ENCODE data around the gene UAP1L1.
A peak's percentile ranks its signal among the peaks of the same experiment; 100 is the strongest.

Gene UAP1L1

DNA sequence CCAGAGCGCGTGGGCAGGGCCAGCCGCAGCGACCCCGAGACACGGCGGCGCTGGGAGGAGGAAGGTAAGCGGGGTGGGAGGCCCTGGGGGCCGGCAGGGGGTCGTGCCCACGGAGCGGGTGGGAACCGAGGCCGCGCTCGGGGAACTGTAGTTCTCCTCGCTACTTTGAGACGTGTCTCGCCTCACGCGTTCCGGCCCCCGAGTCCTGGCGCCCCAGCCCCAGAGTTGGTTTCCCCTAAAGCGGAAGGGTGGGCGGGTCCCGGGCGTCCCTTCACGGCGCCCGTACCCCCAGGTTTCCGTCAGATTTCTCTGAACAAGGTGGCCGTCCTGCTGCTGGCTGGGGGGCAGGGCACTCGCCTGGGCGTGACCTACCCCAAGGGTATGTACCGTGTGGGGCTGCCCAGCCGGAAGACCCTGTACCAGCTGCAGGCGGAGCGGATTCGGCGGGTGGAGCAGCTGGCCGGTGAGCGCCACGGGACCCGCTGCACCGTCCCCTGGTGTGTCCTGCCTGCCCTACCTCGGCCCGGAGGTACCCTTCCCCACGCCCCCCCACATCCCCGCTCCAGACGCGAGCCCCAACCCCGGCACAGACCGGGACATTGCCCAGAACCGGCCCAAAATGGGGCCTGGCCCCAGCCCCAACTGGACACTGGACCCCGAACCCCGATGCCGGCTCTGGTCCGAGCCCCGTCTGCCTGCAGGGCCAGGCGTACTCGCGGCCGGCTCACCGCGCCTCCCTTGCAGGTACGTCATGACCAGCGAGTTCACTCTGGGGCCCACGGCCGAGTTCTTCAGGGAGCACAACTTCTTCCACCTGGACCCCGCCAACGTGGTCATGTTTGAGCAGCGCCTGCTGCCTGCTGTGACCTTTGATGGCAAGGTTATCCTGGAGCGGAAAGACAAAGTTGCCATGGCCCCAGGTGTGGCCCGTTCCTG is 709 bp downstream of the UAP1L1 start:
- DNase-seq, result peak; percentile 56

- DNase-seq, result no peak
Observed at GRCh38 chr9:137078701-137079400, 1.5 kb downstream of the UAP1L1 start.

GRCh38 chr9:137079401-137079787 is 2.1 kb downstream of the UAP1L1 start:
- DNase-seq, result no peak

- no peak for DNase-seq
Observed at GRCh38 chr9:137080260-137081122, 3.2 kb downstream of the UAP1L1 start.

DNA sequence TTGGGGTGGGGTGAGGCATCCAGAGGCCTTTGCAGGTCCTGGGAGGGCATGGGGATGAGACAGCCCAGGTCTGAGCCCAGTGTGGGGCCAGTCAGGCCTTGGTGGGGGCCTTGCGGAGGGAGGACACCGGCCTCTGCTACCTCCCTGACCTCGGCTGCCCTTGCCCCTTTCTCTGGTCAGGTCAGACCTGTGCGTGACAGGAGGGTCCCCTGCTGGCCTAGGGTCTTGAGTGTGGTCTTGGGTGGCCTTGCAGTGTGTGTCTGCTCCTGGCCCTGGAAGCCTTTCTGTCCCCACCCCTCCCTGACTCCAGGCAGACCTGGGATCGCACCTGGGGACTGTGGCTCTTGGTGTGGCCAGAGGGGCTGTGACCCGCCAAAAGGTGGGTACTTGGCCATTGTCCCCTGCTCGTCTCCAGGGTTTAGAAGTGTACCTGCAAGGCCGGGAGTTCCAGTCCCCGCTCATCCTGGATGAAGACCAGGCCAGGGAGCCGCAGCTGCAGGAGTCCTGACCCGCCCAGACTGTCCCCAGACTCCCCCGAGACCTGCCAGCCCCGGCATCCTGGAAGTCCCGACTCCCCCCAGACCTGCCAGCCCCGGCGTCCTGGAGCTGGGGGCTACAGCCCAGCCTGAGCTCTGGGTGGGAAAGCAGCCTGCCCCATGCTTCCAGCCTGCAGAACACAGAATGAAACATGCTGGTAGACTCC is 5.1 kb downstream of the UAP1L1 start:
- DNase-seq, result no peak

DNA sequence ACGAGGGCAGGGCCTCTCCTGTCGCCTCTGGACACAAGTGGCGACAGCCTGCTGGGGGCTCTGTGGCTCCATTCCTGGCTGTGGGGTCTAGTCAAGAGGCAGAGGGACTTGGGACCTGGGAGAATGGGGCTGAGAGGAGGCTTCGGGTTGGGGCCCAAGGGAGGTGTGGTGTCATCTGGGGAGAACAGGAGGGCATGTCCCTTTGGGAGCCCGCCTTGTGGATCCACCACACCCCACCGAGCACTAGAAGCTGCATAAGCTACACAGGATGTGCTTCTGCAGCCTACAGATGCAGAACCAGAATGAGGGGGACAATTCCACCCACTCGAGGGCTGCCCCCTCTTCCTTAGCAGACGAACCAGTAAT is 5.6 kb downstream of the UAP1L1 start:
- no peak for DNase-seq

DNA sequence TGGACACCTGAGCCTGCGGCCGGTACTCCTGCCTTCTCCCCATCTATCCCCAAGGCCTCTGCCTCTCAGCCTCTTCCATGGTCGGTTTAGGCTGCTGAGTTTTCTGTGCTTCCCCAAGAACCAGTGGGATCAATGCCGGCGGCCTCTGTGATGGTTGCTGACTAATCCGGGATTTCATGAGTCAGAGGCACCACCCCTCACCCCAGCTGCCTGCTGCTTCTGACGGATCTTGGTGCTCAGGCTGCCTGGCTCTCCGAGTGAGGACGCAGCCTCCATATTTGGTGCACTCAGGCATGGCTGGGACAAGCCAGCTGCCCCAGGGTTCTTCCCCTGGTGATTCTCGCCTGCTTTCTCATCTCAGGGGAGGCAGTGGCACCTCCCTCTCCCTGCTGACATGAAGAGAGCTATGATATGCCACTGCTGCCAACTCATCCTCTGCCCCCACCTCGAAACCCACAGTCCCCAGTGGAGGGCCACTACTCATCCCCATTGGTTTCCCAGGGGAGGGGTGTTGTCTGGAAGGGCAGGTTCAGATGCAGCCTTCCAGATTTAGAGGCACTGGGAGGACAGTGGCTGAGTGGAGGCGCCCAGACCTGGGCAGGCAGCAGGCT is 6.2 kb downstream of the UAP1L1 start:
- DNase-seq, result peak; percentile 32

- no peak for DNase-seq
Observed at GRCh38 chr9:137084526-137084925, 7.2 kb downstream of the UAP1L1 start.

GRCh38 chr9:137085920-137086530 is 8.7 kb downstream of the UAP1L1 start:
- DNase-seq, result peak; percentile 53

- peak; percentile 100 for DNase-seq
Observed at GRCh38 chr9:137086531-137087408, 9.5 kb downstream of the UAP1L1 start, which contains the start of gene MAN1B1. Gene MAN1B1 (plus strand): TSS chr9:137086985. CDS start chr9:137087000, 15 bp downstream.

DNA sequence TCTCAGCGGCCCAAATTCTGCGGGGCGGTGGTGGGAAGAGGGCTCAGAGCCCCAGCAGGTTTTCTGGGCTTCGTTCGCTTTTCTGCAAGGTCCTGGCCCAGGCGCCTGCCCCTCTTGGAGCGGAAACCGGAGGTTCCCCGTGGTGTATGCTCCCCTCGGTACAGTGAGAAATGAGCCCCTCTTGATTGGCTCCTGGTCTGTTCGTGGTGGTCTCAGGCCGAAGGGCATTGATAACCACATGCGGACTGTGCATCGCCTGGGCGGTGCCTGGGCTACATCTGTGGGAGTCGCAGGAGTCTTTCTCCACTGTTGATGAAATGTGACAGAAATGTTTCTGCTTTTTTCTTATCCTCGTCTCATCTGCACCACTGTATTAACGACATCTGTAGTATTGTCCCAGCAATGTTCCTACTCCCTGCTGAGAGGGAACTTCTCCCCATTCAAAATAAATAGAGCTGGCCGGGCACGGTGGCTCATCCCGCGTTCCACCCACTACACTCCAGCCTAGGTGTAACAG is 10.2 kb downstream of the UAP1L1 start:
- DNase-seq, result peak; percentile 36

GRCh38 chr9:137088121-137088520 is 10.8 kb downstream of the UAP1L1 start:
- DNase-seq, result no peak

- DNase-seq, result no peak
Observed at GRCh38 chr9:137089232-137089947, 12.1 kb downstream of the UAP1L1 start.

GRCh38 chr9:137095664-137096517 is 18.6 kb downstream of the UAP1L1 start:
- DNase-seq, result peak; percentile 93

DNA sequence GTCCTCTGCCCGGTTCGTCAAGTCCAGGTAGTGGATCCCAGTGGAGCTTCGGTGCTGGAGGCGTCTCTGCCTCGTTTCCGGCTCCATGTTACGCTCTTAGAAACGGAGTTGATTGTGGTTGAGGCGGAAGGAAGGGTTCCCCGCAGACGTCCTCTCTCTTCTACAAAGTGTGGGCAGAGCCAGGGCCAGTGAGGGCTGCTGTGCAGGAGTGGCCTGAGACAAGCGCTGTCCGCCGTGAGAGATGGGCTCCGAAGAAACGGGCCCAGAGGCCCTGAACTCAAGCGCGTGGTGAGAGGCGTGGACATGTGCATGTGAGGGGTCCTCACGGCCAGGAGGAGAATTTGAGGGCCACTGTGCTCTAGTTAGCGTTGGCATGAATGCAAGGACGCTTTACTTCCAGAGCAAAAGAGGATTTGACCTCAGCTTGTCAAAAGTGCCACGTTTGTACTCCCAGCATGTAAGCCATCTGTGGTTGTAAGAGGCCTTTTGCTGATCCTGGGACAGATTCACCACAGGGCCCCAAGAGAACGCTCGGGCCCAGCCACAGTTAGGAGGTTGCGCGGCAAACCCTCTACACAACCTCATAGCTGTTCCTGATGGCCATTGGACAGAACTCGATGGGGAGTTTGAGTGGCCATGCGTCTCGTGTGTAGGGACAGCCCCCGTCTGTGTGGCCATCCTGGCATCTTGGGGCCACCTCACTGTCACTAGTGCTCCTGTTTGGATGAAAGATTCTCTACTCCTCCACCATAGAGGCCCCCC is 19.6 kb downstream of the UAP1L1 start:
- no peak for DNase-seq

DNA sequence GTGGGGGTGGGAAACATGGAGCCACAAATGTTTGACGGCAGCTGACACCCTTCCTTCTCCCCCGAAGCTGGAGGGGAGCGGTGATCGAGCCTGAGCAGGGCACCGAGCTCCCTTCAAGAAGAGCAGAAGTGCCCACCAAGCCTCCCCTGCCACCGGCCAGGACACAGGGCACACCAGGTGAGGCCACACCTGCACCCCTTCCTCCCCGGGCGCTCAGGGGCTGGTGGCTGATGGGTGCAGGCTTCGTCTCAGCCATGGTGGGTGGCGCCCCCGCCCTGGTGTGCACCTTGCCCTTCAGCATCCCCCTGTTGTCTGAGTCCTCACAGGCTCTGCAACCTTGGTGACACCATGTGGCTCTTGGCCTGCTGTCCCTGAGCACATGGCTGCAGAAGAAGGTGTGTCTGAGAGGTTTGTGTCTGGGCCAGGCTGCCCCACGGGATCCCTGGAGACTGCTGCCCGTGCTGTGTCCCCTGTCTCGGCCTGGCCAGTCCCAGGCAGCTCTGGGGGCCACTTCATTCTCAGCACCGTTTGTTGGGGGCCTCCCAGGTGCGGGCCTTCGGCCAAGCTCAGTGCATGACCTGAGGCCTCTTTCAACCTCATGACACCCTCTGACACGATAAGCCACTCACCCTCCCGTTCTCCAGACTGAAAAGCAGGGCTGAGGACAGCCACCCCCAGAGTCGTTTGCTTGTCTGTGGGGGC is 20.6 kb downstream of the UAP1L1 start:
- no peak for DNase-seq

DNA sequence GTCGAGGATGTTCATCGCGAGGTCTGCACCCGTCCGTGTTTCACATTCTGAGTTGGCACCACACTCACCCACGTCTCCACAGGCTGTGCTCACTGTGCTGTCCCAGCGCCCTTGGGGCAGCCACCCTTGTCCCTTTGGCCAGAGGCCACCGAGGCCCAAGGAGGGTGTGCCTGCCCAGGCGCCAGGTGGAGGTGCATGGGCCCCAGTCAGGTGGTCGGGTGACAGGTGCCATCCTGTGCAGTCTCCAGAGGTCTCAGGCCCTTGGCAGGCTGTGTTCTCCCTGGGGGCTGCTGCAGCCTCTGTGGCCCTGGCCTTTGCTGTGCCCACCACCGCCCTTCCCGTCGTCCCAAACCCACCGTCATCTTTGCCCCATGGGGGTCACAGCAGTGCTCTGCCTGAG is 21.9 kb downstream of the UAP1L1 start:
- DNase-seq, result no peak

Measured in activated CD4-positive, alpha-beta T cell treated with anti-CD3 and anti-CD28 coated beads, Interleukin-2, Interleukin-6, amounts not matched to agents 100 ng/mL and 50 ng/mL, durations not matched to agents 16 hours and 8 hours (primary cell).